Psoas muscle (tissue), 8 donors: ENCODE data around the gene PITPNM3. TPM values are rescaled to one million over a fixed set of nuclear protein-coding genes. Genes with fewer than 3 reads are reported as not detected.
"Not testable (repeated sequence)": the region's sequence is repeated elsewhere in the genome, so short reads cannot be mapped to it uniquely, and the experiment has no call there.

Source experiments
- ATAC-seq, 4 donors: fragments of 200-7000 bp; cut with Tn5 transposase; one replicate each; pipeline ENCODE4 v1.9.1; 2020; ENCODE audit warnings: moderate library complexity in 3 of 4, mild to moderate bottlenecking in 2 of 4
- DNase-seq, 2 donors: peaks; one replicate each; pipeline ENCODE4 v3.0.0-alpha.2; 2020
- H3K27ac ChIP-seq: fragments of 200-600 bp; one replicate; pipeline ENCODE4 v1.8.0; 2022
- H3K27me3 ChIP-seq, 3 donors: fragments of 200-600 bp in 1 of 3; one replicate each; pipeline versions ENCODE4 v1.6.1 to v1.8.0; 2013 to 2022; ENCODE audit warnings: low read length in 2 of 3, mild to moderate bottlenecking in 2 of 3, moderate library complexity in 1 of 3; ENCODE audit not compliant: insufficient read depth in 3 of 3
- H3K36me3 ChIP-seq, 2 donors: fragments of 200-600 bp in 1 of 2; one replicate each; pipeline versions ENCODE4 v1.6.1 to v1.8.0; 2013 to 2022; ENCODE audit warnings: low read depth in 1 of 2, mild to moderate bottlenecking in 1 of 2, moderate library complexity in 1 of 2; ENCODE audit not compliant: insufficient read depth in 1 of 2
- H3K4me1 ChIP-seq: fragments of 200-600 bp; one replicate; pipeline ENCODE4 v1.8.0; 2022
- H3K4me3 ChIP-seq: fragments of 200-600 bp; one replicate; pipeline ENCODE4 v1.8.0; 2022; ENCODE audit warnings: mild to moderate bottlenecking
- H3K9me3 ChIP-seq: fragments of 200-600 bp; one replicate; pipeline ENCODE4 v1.8.0; 2022
- CTCF ChIP-seq: fragments of 200-600 bp; IDR thresholded peaks from one replicate; pipeline ENCODE4 v1.8.0; 2022; ENCODE audit warnings: antibody characterized with exemption
- WGBS, 3 donors: extraction: QIAGEN DNeasy Blood & Tissue Kit; methylation state at CpG; one replicate each; pipeline versions ENCODE4 v1.1.6 to v1.1.7; 2013; 5-methylcytosine and 5-hydroxymethylcytosine counted together
- intact Hi-C, 2 donors: fragments of 100-400 bp; cut with DNase I; formaldehyde crosslinking; loops; one replicate each; pipeline versions ENCODE4 v1.11.0 to v1.14.2; 2022
- polyA plus RNA-seq, 3 donors: library from polyadenylated mRNA; stranded (reverse); fragments of 200-250 nt; gene quantifications; one replicate each; pipeline ENCODE4 v1.2.3, GENCODE V29; 2013
- total RNA-seq, 4 donors: library from RNA; stranded (reverse); fragmentation: NEBNext Ultra II Directional in 2 of 4; extraction: Animal tissue kit (Norgen Biotek cat#: 25700) in 2 of 4; gene quantifications; one replicate each; pipeline versions ENCODE4 v1.2.1 to v1.2.4, GENCODE V29; 2021 to 2023
- donor health status: healthy with polysubstance abuse.
- donor health status: DM: no; HTN: no; CAD: no; lungs with moderate emphysema.
- donor health status: Bipolar disorder and iron deficiency.
- donor health status: healthy.
- donor health status: DM: yes; HTN: yes; CAD: no.
- donor health status: DM: no; HTN: no; CAD: no.
- donor health status: DM: no; HTN: no; CAD: no.
- donor health status: DM: yes; HTN: yes; CAD: no.

Gene PITPNM3
- total and polyA plus RNA-seq, 7 donors, result 0.08 to 0.65 (median 0.32) TPM

GRCh38 chr17:6485646-6486412, 70.5 kb downstream of the PITPNM3 start:
- DNase-seq (no peak), ATAC-seq (no peak)
- Histone ChIP-seq H3K4me3 (no peak overlapping the region), H3K4me1 (no peaks in the 10 kb centered on the region), H3K36me3 (no peaks in the 10 kb centered on the region), H3K9me3 (no peaks in the 10 kb centered on the region), H3K27me3 (peaks cover 0 to 6% (median 0%) of the 10 kb centered on the region in 3 donors), H3K27ac (no peak overlapping the region)
- intact Hi-C loops, result no loop called here
- WGBS, 3 donors, result 75 to 88% (median 78%) methylated on average over 5 of the region's 5 CpGs
- TF ChIP-seq CTCF, result no peak

- ATAC-seq (no peak), DNase-seq (no peak)
- Histone ChIP-seq H3K27me3 (peaks cover 0 to 6% (median 0%) of the 10 kb centered on the region in 3 donors), H3K4me3 (no peak overlapping the region), H3K4me1 (no peaks in the 10 kb centered on the region), H3K36me3 (no peaks in the 10 kb centered on the region), H3K9me3 (no peaks in the 10 kb centered on the region), H3K27ac (no peak overlapping the region)
- no peak for TF ChIP-seq CTCF
- intact Hi-C loops, result no loop called here
- WGBS, 3 donors, result 86 to 88% (median 88%) methylated on average over 16 of the region's 16 CpGs
Observed at GRCh38 chr17:6483507-6483906, 72.8 kb downstream of the PITPNM3 start.

- DNase-seq, ATAC-seq, H3K27me3 ChIP-seq, H3K4me1 ChIP-seq, H3K4me3 ChIP-seq, intact Hi-C loops, H3K36me3 ChIP-seq, H3K9me3 ChIP-seq, H3K27ac ChIP-seq: not testable (repeated sequence)
- WGBS, 3 donors, result 71 to 77% (median 76%) methylated on average over 10 of the region's 10 CpGs
Observed at GRCh38 chr17:6482796-6483195, 73.6 kb downstream of the PITPNM3 start.

- Histone ChIP-seq H3K9me3 (no peaks in the 10 kb centered on the region), H3K4me3 (no peak overlapping the region), H3K4me1 (no peaks in the 10 kb centered on the region), H3K27me3 (peaks cover 0 to 4% (median 0%) of the 10 kb centered on the region in 3 donors), H3K36me3 (no peaks in the 10 kb centered on the region), H3K27ac (no peak overlapping the region)
- 80 to 91% (median 90%) methylated on average over 6 of the region's 6 CpGs for WGBS, 3 donors
- ATAC-seq (no peak), DNase-seq (no peak)
- intact Hi-C loops, result no loop called here
- TF ChIP-seq CTCF, result no peak
Observed at GRCh38 chr17:6482105-6482455, 74.3 kb downstream of the PITPNM3 start.

- Histone ChIP-seq H3K4me1 (no peaks in the 10 kb centered on the region), H3K4me3 (no peak overlapping the region), H3K36me3 (no peaks in the 10 kb centered on the region), H3K9me3 (no peaks in the 10 kb centered on the region), H3K27me3 (peaks cover 0 to 2% (median 0%) of the 10 kb centered on the region in 3 donors), H3K27ac (no peak overlapping the region)
- 56 to 60% (median 60%) methylated on average over 8 to 9 of the region's 9 CpGs for WGBS, 3 donors
- no peak for TF ChIP-seq CTCF
- no peak for DNase-seq
- intact Hi-C loops, result no loop called here
- no peak for ATAC-seq
Observed at GRCh38 chr17:6480303-6480675, 76.1 kb downstream of the PITPNM3 start.
